HEK293 (cell line): ENCODE measurements around the gene TCAP.

ENCODE experiments used
- CTCF ChIA-PET: fragments of 350-600 bp; formaldehyde crosslinking; extraction: SDS; loops from one replicate; lab custom pipeline; 2021; ENCODE audit warnings: antibody characterized with exemption; lab: Yijun Ruan, JAX
- POLR2A ChIA-PET: fragments of 300-600 bp; formaldehyde crosslinking; extraction: SDS; loops from one replicate; lab custom pipeline; 2020; ENCODE audit warnings: antibody characterized with exemption, inconsistent platforms; lab: Yijun Ruan, JAX
- H3K27ac ChIP-seq: fragments of 200-500 bp; sonication (Bioruptor generic); 2 replicates; pipeline ENCODE4 v1.5.1; 2014; ENCODE audit warnings: low read depth, low read length, control low read depth, inconsistent platforms; ENCODE audit errors: extremely low read depth
- H3K36me3 ChIP-seq, 2 experiments: fragments of 200-500 bp in 1 of 2; sonication (Bioruptor generic) in 1 of 2; 1 replicate in 1 of 2; 2 replicates in 1 of 2; pipeline ENCODE4 v1.5.1; 2014 to 2017; ENCODE audit warnings: inconsistent platforms in 2 of 2, low read length in 2 of 2; ENCODE audit not compliant: control insufficient read depth in 2 of 2, insufficient read depth in 1 of 2
- H3K4me1 ChIP-seq: fragments of 200-500 bp; sonication (Bioruptor generic); 2 replicates; pipeline ENCODE4 v1.5.1; 2014; ENCODE audit warnings: mild to moderate bottlenecking, low read length, inconsistent platforms; ENCODE audit not compliant: control insufficient read depth, insufficient read depth
- H3K4me3 ChIP-seq: 2 replicates; pipeline ENCODE4 v1.5.1; 2011; ENCODE audit warnings: low read depth, mild to moderate bottlenecking, control low read depth, low read length, moderate library complexity
- H3K9me3 ChIP-seq: fragments of 200-500 bp; sonication (Bioruptor generic); 2 replicates; pipeline ENCODE4 v1.5.1; 2014; ENCODE audit warnings: low read depth, low read length, inconsistent platforms; ENCODE audit not compliant: control insufficient read depth, insufficient read depth
- ELK4 ChIP-seq: IDR thresholded peaks from 2 replicates; pipeline ENCODE4 v1.6.1; 2011; ENCODE audit warnings: mild to moderate bottlenecking, low read depth, low read length, borderline replicate concordance
- GLI2 ChIP-seq: fragments of 450-650 bp; formaldehyde crosslinking; IDR thresholded peaks from 2 replicates; pipeline ENCODE4; 2017; ENCODE audit warnings: missing biosample characterization, missing genetic modification characterization, low read depth, borderline replicate concordance
- GLIS2 ChIP-seq: fragments of 450-650 bp; formaldehyde crosslinking; IDR thresholded peaks from 2 replicates; pipeline ENCODE4 v1.5.1; 2016; ENCODE audit warnings: missing biosample characterization, missing genetic modification characterization
- HOXA7 ChIP-seq: sonication (generic); formaldehyde crosslinking; IDR thresholded peaks from 2 replicates; pipeline ENCODE4 v1.8.1; 2022; ENCODE audit warnings: missing genetic modification reagents, borderline replicate concordance
- IKZF3 ChIP-seq: fragments of 450-650 bp; IDR thresholded peaks from 2 replicates; pipeline ENCODE4 v1.5.0; 2018; ENCODE audit warnings: missing biosample characterization, mild to moderate bottlenecking, missing genetic modification characterization, moderate library complexity
- KLF8 ChIP-seq: fragments of 450-650 bp; formaldehyde crosslinking; IDR thresholded peaks from 2 replicates; pipeline ENCODE4 v1.5.1; 2016; ENCODE audit warnings: missing biosample characterization, missing genetic modification characterization
- MYNN ChIP-seq: fragments of 450-650 bp; formaldehyde crosslinking; IDR thresholded peaks from 2 replicates; pipeline ENCODE4 v1.5.1; 2016; ENCODE audit warnings: missing biosample characterization, missing genetic modification characterization, borderline replicate concordance
- OSR2 ChIP-seq: fragments of 450-650 bp; formaldehyde crosslinking; IDR thresholded peaks from 2 replicates; pipeline ENCODE4 v1.5.1; 2016; ENCODE audit warnings: missing biosample characterization, missing genetic modification characterization
- WT1 ChIP-seq: fragments of 450-650 bp; formaldehyde crosslinking; IDR thresholded peaks from 2 replicates; pipeline ENCODE4 v1.5.1; 2016; ENCODE audit warnings: missing biosample characterization, missing genetic modification characterization
- ZBTB11 ChIP-seq: fragments of 450-650 bp; formaldehyde crosslinking; conservative IDR thresholded peaks from 2 replicates; pipeline ENCODE4 v1.5.1; 2016; ENCODE audit warnings: low read depth, missing biosample characterization, missing genetic modification characterization
- ZBTB21 ChIP-seq: fragments of 450-650 bp; formaldehyde crosslinking; IDR thresholded peaks from 2 replicates; pipeline ENCODE4 v1.5.1; 2017; ENCODE audit warnings: missing biosample characterization, missing genetic modification characterization
- ZBTB7A ChIP-seq: fragments of 450-650 bp; formaldehyde crosslinking; IDR thresholded peaks from 2 replicates; pipeline ENCODE4 v1.5.1; 2016; ENCODE audit warnings: low read depth, missing biosample characterization, missing genetic modification characterization
- ZFP41 ChIP-seq: fragments of 450-650 bp; formaldehyde crosslinking; IDR thresholded peaks from 2 replicates; pipeline ENCODE4 v1.5.1; 2016; ENCODE audit warnings: missing biosample characterization, missing genetic modification characterization, borderline replicate concordance
- ZNF114 ChIP-seq: fragments of 450-650 bp; formaldehyde crosslinking; IDR thresholded peaks from 2 replicates; pipeline ENCODE4 v1.5.0; 2017; ENCODE audit warnings: missing biosample characterization, missing genetic modification characterization
- ZNF138 ChIP-seq: fragments of 450-650 bp; formaldehyde crosslinking; IDR thresholded peaks from 2 replicates; pipeline ENCODE4 v1.5.1; 2016; ENCODE audit warnings: missing biosample characterization, missing genetic modification characterization, borderline replicate concordance
- ZNF157 ChIP-seq: fragments of 450-650 bp; formaldehyde crosslinking; IDR thresholded peaks from 2 replicates; pipeline ENCODE4 v1.5.1; 2016; ENCODE audit warnings: missing biosample characterization, missing genetic modification characterization
- ZNF174 ChIP-seq: fragments of 450-650 bp; formaldehyde crosslinking; IDR thresholded peaks from 2 replicates; pipeline ENCODE4 v1.5.0; 2017; ENCODE audit warnings: missing biosample characterization, mild to moderate bottlenecking, missing genetic modification characterization
- ZNF274 ChIP-seq, 2 experiments: fragments of 200-500 bp in 1 of 2; fragments of 450-650 bp in 1 of 2; sonication (Bioruptor generic) in 1 of 2; formaldehyde crosslinking in 1 of 2; IDR thresholded peaks; 2 replicates each; pipeline versions ENCODE4 v1.5.1 to v1.6.1; 2014 to 2016; ENCODE audit warnings: borderline replicate concordance in 1 of 2, inconsistent platforms in 1 of 2, low read length in 1 of 2, missing biosample characterization in 1 of 2, missing genetic modification characterization in 1 of 2
- ZNF302 ChIP-seq: fragments of 450-650 bp; formaldehyde crosslinking; IDR thresholded peaks from 2 replicates; pipeline ENCODE4 v1.5.1; 2016; ENCODE audit warnings: missing biosample characterization, missing genetic modification characterization, low read depth
- ZNF394 ChIP-seq: fragments of 450-650 bp; formaldehyde crosslinking; IDR thresholded peaks from 2 replicates; pipeline ENCODE4 v1.5.1; 2016; ENCODE audit warnings: missing biosample characterization, missing genetic modification characterization, mild to moderate bottlenecking, moderate library complexity, borderline replicate concordance
- ZNF514 ChIP-seq: fragments of 450-650 bp; formaldehyde crosslinking; IDR thresholded peaks from 2 replicates; pipeline ENCODE4 v1.5.1; 2016; ENCODE audit warnings: missing biosample characterization, missing genetic modification characterization
- ZNF621 ChIP-seq: fragments of 450-650 bp; formaldehyde crosslinking; IDR thresholded peaks from 2 replicates; pipeline ENCODE4 v1.5.1; 2017; ENCODE audit warnings: missing biosample characterization, missing genetic modification characterization
- ZNF664 ChIP-seq: fragments of 450-650 bp; formaldehyde crosslinking; IDR thresholded peaks from 2 replicates; pipeline ENCODE4 v1.5.1; 2016; ENCODE audit warnings: missing biosample characterization, missing genetic modification characterization
- ZNF704 ChIP-seq: fragments of 450-650 bp; formaldehyde crosslinking; IDR thresholded peaks from 2 replicates; pipeline ENCODE4 v1.5.1; 2016; ENCODE audit warnings: missing biosample characterization, missing genetic modification characterization
- ZNF768 ChIP-seq: fragments of 450-650 bp; formaldehyde crosslinking; IDR thresholded peaks from 2 replicates; pipeline ENCODE4 v1.5.1; 2018; ENCODE audit warnings: missing biosample characterization, mild to moderate bottlenecking, missing genetic modification characterization
- TF ChIP-seq, protein P1 (sequence below): fragments of 450-650 bp; formaldehyde crosslinking; IDR thresholded peaks from 2 replicates; pipeline ENCODE4 v1.5.1; 2016; ENCODE audit warnings: missing biosample characterization, missing genetic modification characterization

Gene TCAP

GRCh38 chr17:39636587-39636926 is 28.6 kb upstream of the TCAP start:
- POLR2A ChIA-PET, result interaction anchor here (2.2 kb wide), 1 partner anchor 10 kb away, joined by 12 read pairs; the partner anchor contains the start of gene PPP1R1B
- H3K27ac ChIP-seq, result peak overlapping the region; percentile 76
- CTCF ChIA-PET, result interaction anchor here (0.5 to 14.6 kb wide), 2 partner anchors 15 to 89 kb away, joined by 3 to 311 read pairs; no protein-coding TSS in a partner anchor
- no peaks in the 10 kb centered on the region for H3K36me3 ChIP-seq
- no peaks in the 10 kb centered on the region for H3K9me3 ChIP-seq
- TF ChIP-seq WT1, result peak; percentile 45; the same call in 1 of the 2 replicates
- TF ChIP-seq ZNF394, result no peak
- H3K4me1 ChIP-seq, result peaks cover 25% of the 10 kb centered on the region
- peak overlapping the region; percentile 88 for H3K4me3 ChIP-seq

- CTCF ChIA-PET, result interaction anchor here (1.0 to 14.6 kb wide), 5 partner anchors 15 to 116 kb away, joined by 3 to 311 read pairs (median 4); partner anchors contain the start of gene MIEN1
- Histone ChIP-seq H3K9me3 (no peaks in the 10 kb centered on the region), H3K4me1 (peaks cover 25% of the 10 kb centered on the region), H3K36me3 (no peaks in the 10 kb centered on the region), H3K4me3 (peak within 1 kb of the TSS; percentile 88), H3K27ac (peak within 1 kb of the TSS; percentile 76)
- POLR2A ChIA-PET, result interaction anchor here (0.8 to 2.2 kb wide), 7 partner anchors 11 to 503 kb away, joined by 3 to 12 read pairs (median 4); partner anchors contain the start of genes CASC3, ERBB2, MIEN1 and PGAP3
- TF ChIP-seq ZFP41 (tag by site-specific recombination), result no peak
- TF ChIP-seq ZBTB11 (tag by site-specific recombination), result peak; percentile 99
- TF ChIP-seq ZNF621 (tag by site-specific recombination), result no peak
- TF ChIP-seq ZNF157 (tag by site-specific recombination), result no peak
- TF ChIP-seq KLF8 (tag by site-specific recombination), result peak; percentile 81
- no peak for TF ChIP-seq IKZF3
- no peak for TF ChIP-seq ZNF514
- TF ChIP-seq ZNF138 (tag by site-specific recombination), result no peak
- no peak for TF ChIP-seq HOXA7
- peak; percentile 44; the same call in 1 of the 2 replicates for TF ChIP-seq OSR2 (tag by site-specific recombination)
- no peak for TF ChIP-seq GLI2
- peak; percentile 73 for TF ChIP-seq ZBTB7A (tag by site-specific recombination)
- TF ChIP-seq ZBTB21 (tag by site-specific recombination), result 0 out of 2 replicates have a peak, but pooled peaks have one; percentile 21
- no peak; the same call in 1 of the 2 replicates for TF ChIP-seq ZNF768 (tag by site-specific recombination)
- no peak for TF ChIP-seq ZNF664 (tag by site-specific recombination)
- no peak for TF ChIP-seq ZNF274 (IDR thresholded peaks at IDR 0.05; ENCODE audit: low read length)
- no peak for TF ChIP-seq ZNF274 (tag by site-specific recombination; IDR thresholded peaks at IDR 0.05; ENCODE audit: borderline replicate concordance)
- no peak for TF ChIP-seq ZNF704
- TF ChIP-seq ZNF114, result no peak
- TF ChIP-seq MYNN (tag by site-specific recombination), result no peak
- no peak for TF ChIP-seq ZNF302 (tag by site-specific recombination)
- TF ChIP-seq, protein P1, sequence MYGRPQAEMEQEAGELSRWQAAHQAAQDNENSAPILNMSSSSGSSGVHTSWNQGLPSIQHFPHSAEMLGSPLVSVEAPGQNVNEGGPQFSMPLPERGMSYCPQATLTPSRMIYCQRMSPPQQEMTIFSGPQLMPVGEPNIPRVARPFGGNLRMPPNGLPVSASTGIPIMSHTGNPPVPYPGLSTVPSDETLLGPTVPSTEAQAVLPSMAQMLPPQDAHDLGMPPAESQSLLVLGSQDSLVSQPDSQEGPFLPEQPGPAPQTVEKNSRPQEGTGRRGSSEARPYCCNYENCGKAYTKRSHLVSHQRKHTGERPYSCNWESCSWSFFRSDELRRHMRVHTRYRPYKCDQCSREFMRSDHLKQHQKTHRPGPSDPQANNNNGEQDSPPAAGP (tag by site-specific recombination), result peak; percentile 85
- TF ChIP-seq GLIS2 (tag by site-specific recombination), result peak; percentile 52; the same call in 1 of the 2 replicates
- no peak for TF ChIP-seq ELK4
- no peak for TF ChIP-seq ZNF174 (tag by site-specific recombination)
Observed at GRCh38 chr17:39636927-39637736, 28.0 kb upstream of the TCAP start, which contains the start of gene STARD3. TSS of gene STARD3 (plus strand) at chr17:39637144. CDS start at chr17:39653532, 16,388 bp downstream.
